KMS-11 (cell line): Measurements from ENCODE around the gene CTIF.
"Not testable (repeated sequence)": the region's sequence is repeated elsewhere in the genome, so short reads cannot be mapped to it uniquely, and the experiment has no call there.

ENCODE experiments used
- H2AFZ ChIP-seq: fragments of 200-600 bp; sonication (generic); 2 replicates; pipeline ENCODE4 v1.6.1; 2016; ENCODE audit warnings: antibody characterized with exemption, mixed run types, low read depth
- H3K27ac ChIP-seq: fragments of 200-600 bp; sonication (generic); 2 replicates; pipeline ENCODE4 v1.6.1; 2016; ENCODE audit warnings: mild to moderate bottlenecking, mixed run types
- H3K27me3 ChIP-seq: fragments of 200-600 bp; sonication (generic); 2 replicates; pipeline ENCODE4 v1.6.1; 2017; ENCODE audit warnings: mild to moderate bottlenecking, low read depth, mixed run types, moderate library complexity; ENCODE audit not compliant: insufficient read depth
- H3K36me3 ChIP-seq: fragments of 200-600 bp; sonication (generic); 2 replicates; pipeline ENCODE4 v1.6.1; 2017; ENCODE audit warnings: mild to moderate bottlenecking, mixed run types; ENCODE audit not compliant: insufficient read depth
- H3K4me1 ChIP-seq: fragments of 200-600 bp; sonication (generic); 2 replicates; pipeline ENCODE4 v1.6.1; 2016; ENCODE audit warnings: mild to moderate bottlenecking, low read depth, mixed run types; ENCODE audit not compliant: poor library complexity, severe bottlenecking
- H3K4me2 ChIP-seq: fragments of 200-600 bp; sonication (generic); 2 replicates; pipeline ENCODE4 v1.7.0; 2016; ENCODE audit warnings: mild to moderate bottlenecking, mixed run types
- H3K4me3 ChIP-seq: fragments of 200-600 bp; sonication (generic); IDR thresholded peaks from 2 replicates; pipeline ENCODE4 v1.6.1; 2017; ENCODE audit warnings: low read depth, low read length, mixed read lengths; ENCODE audit not compliant: insufficient read depth
- H3K79me2 ChIP-seq: fragments of 200-600 bp; sonication (generic); 2 replicates; pipeline ENCODE4 v1.6.1; 2016; ENCODE audit warnings: low read depth, mixed run types; ENCODE audit not compliant: insufficient read depth
- H3K9ac ChIP-seq: fragments of 200-600 bp; sonication (generic); 2 replicates; pipeline ENCODE4 v1.6.1; 2016; ENCODE audit warnings: mild to moderate bottlenecking, mixed run types
- H4K20me1 ChIP-seq: fragments of 200-600 bp; sonication (generic); 2 replicates; pipeline ENCODE4 v1.6.1; 2016; ENCODE audit warnings: mild to moderate bottlenecking, mixed run types; ENCODE audit not compliant: insufficient read depth
- TF ChIP-seq, protein P1 (sequence below): fragments of 200-600 bp; sonication (generic); conservative IDR thresholded peaks from 2 replicates; pipeline ENCODE4 v1.6.1; 2017; ENCODE audit warnings: low read depth, mild to moderate bottlenecking, antibody characterized with exemption, low read length, moderate library complexity, mixed read lengths

CTIF gene

DNA sequence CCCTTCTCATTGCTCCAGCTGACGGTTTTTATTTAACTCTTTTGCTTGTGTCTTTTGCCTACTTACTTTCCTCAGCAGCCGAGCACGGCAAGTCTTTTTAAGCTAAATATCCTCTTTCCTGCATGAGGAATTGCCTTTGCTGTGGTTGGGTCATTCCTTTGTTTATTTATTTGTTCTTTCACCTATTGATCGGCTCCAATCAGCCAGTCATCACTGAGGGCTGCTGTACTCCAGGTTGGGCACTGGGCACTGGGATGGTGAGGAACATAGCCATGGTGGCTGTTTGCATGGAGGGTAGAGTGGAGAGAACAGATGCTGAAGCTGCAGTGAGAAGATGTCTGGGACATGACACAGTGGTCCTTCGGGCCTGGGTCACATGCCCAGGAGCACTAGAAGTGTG lies 105.2 kb downstream of the CTIF start:
- no peak overlapping the region for H2AFZ ChIP-seq
- no peak overlapping the region for H3K27ac ChIP-seq
- H3K27me3 ChIP-seq = no peaks in the 10 kb centered on the region
- H3K4me2 ChIP-seq = no peak overlapping the region
- H3K9ac ChIP-seq = no peak overlapping the region
- H4K20me1 ChIP-seq = no peaks in the 10 kb centered on the region
- no peaks in the 10 kb centered on the region for H3K4me1 ChIP-seq
- TF ChIP-seq, protein P1, sequence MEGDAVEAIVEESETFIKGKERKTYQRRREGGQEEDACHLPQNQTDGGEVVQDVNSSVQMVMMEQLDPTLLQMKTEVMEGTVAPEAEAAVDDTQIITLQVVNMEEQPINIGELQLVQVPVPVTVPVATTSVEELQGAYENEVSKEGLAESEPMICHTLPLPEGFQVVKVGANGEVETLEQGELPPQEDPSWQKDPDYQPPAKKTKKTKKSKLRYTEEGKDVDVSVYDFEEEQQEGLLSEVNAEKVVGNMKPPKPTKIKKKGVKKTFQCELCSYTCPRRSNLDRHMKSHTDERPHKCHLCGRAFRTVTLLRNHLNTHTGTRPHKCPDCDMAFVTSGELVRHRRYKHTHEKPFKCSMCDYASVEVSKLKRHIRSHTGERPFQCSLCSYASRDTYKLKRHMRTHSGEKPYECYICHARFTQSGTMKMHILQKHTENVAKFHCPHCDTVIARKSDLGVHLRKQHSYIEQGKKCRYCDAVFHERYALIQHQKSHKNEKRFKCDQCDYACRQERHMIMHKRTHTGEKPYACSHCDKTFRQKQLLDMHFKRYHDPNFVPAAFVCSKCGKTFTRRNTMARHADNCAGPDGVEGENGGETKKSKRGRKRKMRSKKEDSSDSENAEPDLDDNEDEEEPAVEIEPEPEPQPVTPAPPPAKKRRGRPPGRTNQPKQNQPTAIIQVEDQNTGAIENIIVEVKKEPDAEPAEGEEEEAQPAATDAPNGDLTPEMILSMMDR = no peak
- H3K36me3 ChIP-seq = no peaks in the 10 kb centered on the region
- no peaks in the 10 kb centered on the region for H3K79me2 ChIP-seq
- H3K4me3 ChIP-seq = no peak overlapping the region

- H4K20me1 ChIP-seq = no peaks in the 10 kb centered on the region
- no peak overlapping the region for H3K27ac ChIP-seq
- H3K4me2 ChIP-seq = no peak overlapping the region
- no peak overlapping the region for H3K4me3 ChIP-seq
- H3K9ac ChIP-seq = no peak overlapping the region
- H2AFZ ChIP-seq = no peak overlapping the region
- H3K36me3 ChIP-seq = no peaks in the 10 kb centered on the region
- no peaks in the 10 kb centered on the region for H3K4me1 ChIP-seq
- H3K79me2 ChIP-seq = no peaks in the 10 kb centered on the region
- H3K27me3 ChIP-seq = no peaks in the 10 kb centered on the region
- TF ChIP-seq, protein P1 = no peak
Measured at GRCh38 chr18:48645427-48646002, 106.7 kb downstream of the CTIF start.

- H4K20me1 ChIP-seq = no peaks in the 10 kb centered on the region
- no peak overlapping the region for H3K4me3 ChIP-seq
- H3K27ac ChIP-seq = no peak overlapping the region
- H3K36me3 ChIP-seq = no peaks in the 10 kb centered on the region
- TF ChIP-seq, protein P1 = no peak
- no peaks in the 10 kb centered on the region for H3K27me3 ChIP-seq
- H3K9ac ChIP-seq = no peak overlapping the region
- no peak overlapping the region for H2AFZ ChIP-seq
- no peak overlapping the region for H3K4me2 ChIP-seq
- H3K79me2 ChIP-seq = no peaks in the 10 kb centered on the region
- no peaks in the 10 kb centered on the region for H3K4me1 ChIP-seq
Measured at GRCh38 chr18:48646976-48647375, 108.1 kb downstream of the CTIF start.

DNA sequence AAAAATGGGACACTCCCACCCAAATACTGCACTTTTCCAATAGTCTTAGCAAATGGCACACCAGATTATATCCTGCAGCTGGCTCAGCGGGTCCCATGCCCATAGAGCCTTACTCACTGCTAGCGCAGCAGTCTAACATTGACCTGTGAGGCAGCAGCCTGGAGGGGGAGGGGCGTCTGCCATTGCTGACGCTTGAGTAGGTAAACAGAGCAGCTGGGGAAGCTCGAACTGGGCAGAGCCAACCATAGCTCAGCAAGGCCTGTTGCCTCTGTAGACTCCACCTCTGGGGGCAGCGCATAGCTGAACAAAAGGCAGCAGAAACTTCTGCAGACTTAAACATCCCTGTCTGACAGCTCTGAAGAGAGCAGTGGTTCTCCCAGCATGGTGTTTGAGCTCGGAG lies 110.4 kb downstream of the CTIF start:
- Histone ChIP-seq H3K4me2 (no peak overlapping the region), H3K9ac (no peak overlapping the region), H2AFZ (no peak overlapping the region), H3K4me1 (no peaks in the 10 kb centered on the region), H3K27me3 (no peaks in the 10 kb centered on the region), H4K20me1 (no peaks in the 10 kb centered on the region), H3K27ac (no peak overlapping the region), H3K36me3 (no peaks in the 10 kb centered on the region), H3K4me3 (no peak overlapping the region), H3K79me2 (no peaks in the 10 kb centered on the region)
- TF ChIP-seq, protein P1 = no peak

GRCh38 chr18:48654591-48654990 lies 115.8 kb downstream of the CTIF start:
- H3K4me1 ChIP-seq, H3K27me3 ChIP-seq, H3K9ac ChIP-seq: not testable (repeated sequence)

More at GRCh38 chr18:48654591-48654990, 115.8 kb downstream of the CTIF start:
- not testable (repeated sequence) for H3K4me3 ChIP-seq, H3K79me2 ChIP-seq, H2AFZ ChIP-seq, H4K20me1 ChIP-seq, H3K4me2 ChIP-seq, H3K27ac ChIP-seq, H3K36me3 ChIP-seq
